Tibial nerve (tissue), 4 donors: Measurements from ENCODE around the gene WFDC1. TPM values are rescaled to one million over a fixed set of nuclear protein-coding genes. Genes with fewer than 3 reads are reported as not detected.
A peak's percentile ranks its signal among the peaks of the same experiment; 100 is the strongest.

Source experiments
- DNase-seq, 2 donors: peaks; one replicate each; pipeline ENCODE4 v3.0.0-alpha.2; 2019; ENCODE audit warnings: low spot score in 2 of 2
- H3K27ac ChIP-seq, 4 donors: fragments of 200-600 bp; sonication (generic) in 3 of 4; one replicate each; pipeline ENCODE4 v1.5.1; 2017 to 2019; ENCODE audit warnings: mild to moderate bottlenecking in 1 of 4
- H3K27me3 ChIP-seq, 2 donors: fragments of 200-600 bp; sonication (generic) in 1 of 2; one replicate each; pipeline versions ENCODE4 v1.5.1 to v1.6.0; 2017 to 2019
- H3K36me3 ChIP-seq, 3 donors: fragments of 200-600 bp; sonication (generic); one replicate each; pipeline ENCODE4 v1.5.1; 2018 to 2019
- H3K4me1 ChIP-seq, 4 donors: fragments of 200-600 bp; sonication (generic) in 3 of 4; one replicate each; pipeline ENCODE4 v1.5.1; 2017 to 2019
- H3K4me3 ChIP-seq, 4 donors: fragments of 200-600 bp; sonication (generic) in 3 of 4; one replicate each; pipeline ENCODE4 v1.5.1; 2017 to 2019; ENCODE audit warnings: mild to moderate bottlenecking in 1 of 4, moderate library complexity in 1 of 4
- H3K9me3 ChIP-seq, 4 donors: fragments of 200-600 bp; sonication (generic) in 3 of 4; one replicate each; pipeline ENCODE4 v1.5.1; 2017 to 2019
- CTCF ChIP-seq, 5 experiments: fragments of 200-600 bp in 3 of 5; fragments of 450-650 bp in 2 of 5; sonication (generic) in 3 of 5; IDR thresholded peaks; one replicate each; pipeline ENCODE4 v1.5.1; 2016 to 2019; ENCODE audit warnings: antibody characterized with exemption in 5 of 5, mild to moderate bottlenecking in 3 of 5, moderate library complexity in 2 of 5
- EP300 ChIP-seq, 2 donors: sonication (generic); formaldehyde crosslinking; IDR thresholded peaks; one replicate each; pipeline ENCODE4 v1.6.1; 2017; ENCODE audit warnings: antibody characterized with exemption in 2 of 2, mild to moderate bottlenecking in 1 of 2
- POLR2A ChIP-seq, 2 donors: fragments of 450-650 bp; IDR thresholded peaks; one replicate each; pipeline ENCODE4 v1.6.1; 2017; ENCODE audit warnings: antibody characterized with exemption in 2 of 2, mild to moderate bottlenecking in 2 of 2, moderate library complexity in 2 of 2
- WGBS, 2 donors: methylation state at CpG; one replicate each; pipeline ENCODE4 v1.1.5; 2018; 5-methylcytosine and 5-hydroxymethylcytosine counted together
- total RNA-seq, 4 donors: library from RNA; depleted of rRNA; stranded (reverse); fragments of >200 nt; gene quantifications; one replicate each; pipeline ENCODE4 v1.1.0, GENCODE V29; 2016

WFDC1 gene
- total RNA-seq, 4 donors from 2014 or later, result 3.5 to 4.6 (median 4.2) TPM

DNA sequence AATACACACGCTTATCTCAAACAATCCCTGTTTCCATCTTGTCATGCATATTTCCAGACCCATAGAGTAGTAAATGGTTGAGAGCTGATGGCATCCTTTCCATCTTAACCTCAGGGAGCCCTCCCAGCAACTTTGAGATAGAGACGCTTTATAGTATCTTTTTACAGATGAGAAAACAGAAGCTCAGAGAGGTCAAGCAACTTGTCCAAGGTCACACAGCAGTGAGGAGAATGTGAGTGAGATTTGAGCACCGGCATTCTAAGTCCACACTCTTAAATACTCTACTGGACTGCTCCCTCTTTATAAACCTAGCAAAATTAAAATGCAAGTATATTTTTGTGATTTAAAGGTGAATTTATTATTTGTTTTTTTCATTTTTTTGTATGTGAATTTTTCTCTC, 35.0 kb upstream of the WFDC1 start:
- DNase-seq, result no peak
- 95 to 98% methylated on average over 3 of the region's 3 CpGs for WGBS, 2 donors
- H3K4me1 ChIP-seq, result no peaks in the 10 kb centered on the region
- peaks cover 0 to 6% of the 10 kb centered on the region in 2 donors for H3K27me3 ChIP-seq
- no peak overlapping the region for H3K4me3 ChIP-seq
- no peak overlapping the region for H3K27ac ChIP-seq
- no peaks in the 10 kb centered on the region for H3K36me3 ChIP-seq
- peaks cover 0 to 8% (median 0%) of the 10 kb centered on the region in 4 donors for H3K9me3 ChIP-seq
- TF ChIP-seq EP300 (IDR thresholded peaks at IDR 0.05) (no peak), POLR2A (IDR thresholded peaks at IDR 0.05) (no peak), CTCF (IDR thresholded peaks at IDR 0.05) (no peak)

DNA sequence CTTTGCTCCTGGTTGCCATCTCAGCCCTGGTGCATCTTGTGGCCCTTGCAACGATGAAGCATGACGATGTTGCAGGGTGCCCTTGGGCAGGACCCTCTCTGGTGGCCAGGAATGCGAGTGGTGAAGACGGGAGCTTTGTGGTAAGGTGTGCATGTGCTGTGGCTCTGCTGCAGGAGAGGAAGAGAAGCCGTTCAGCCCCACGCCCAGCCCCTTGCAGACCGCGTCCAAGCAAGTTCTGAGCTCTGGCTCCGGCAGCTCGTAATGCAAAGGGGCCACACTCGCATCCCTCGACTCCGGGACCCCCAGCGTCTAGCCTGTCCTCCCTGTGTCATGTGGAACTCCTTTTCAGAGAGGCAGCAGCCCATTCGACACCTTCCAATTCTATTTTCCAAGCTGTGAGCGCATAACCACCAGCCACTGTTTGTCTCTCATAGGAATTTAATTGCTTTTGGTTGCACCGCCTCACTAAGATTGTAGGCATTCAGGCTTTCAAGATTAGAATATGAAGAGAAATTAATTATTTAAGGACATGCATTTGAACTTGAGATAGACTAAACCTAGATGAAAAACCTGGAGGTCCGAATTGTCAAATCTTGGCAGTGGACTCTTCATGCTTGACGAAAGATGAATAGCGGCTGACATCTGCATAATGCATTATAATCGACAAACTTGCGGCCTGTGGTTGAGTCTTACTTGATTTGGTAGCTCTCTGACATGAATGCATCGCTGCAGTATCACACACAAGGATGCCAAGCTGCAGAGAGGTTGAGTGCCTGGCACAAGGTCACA, 33.7 kb upstream of the WFDC1 start:
- WGBS, 2 donors, result 80 to 87% methylated on average over 23 of the region's 23 CpGs
- TF ChIP-seq CTCF (IDR thresholded peaks at IDR 0.05), result no peak
- TF ChIP-seq EP300 (IDR thresholded peaks at IDR 0.05), result no peak
- no peak for TF ChIP-seq POLR2A (IDR thresholded peaks at IDR 0.05)
- H3K4me3 ChIP-seq, result no peak overlapping the region
- H3K27ac ChIP-seq, result no peak overlapping the region
- peaks cover 0 to 6% of the 10 kb centered on the region in 2 donors for H3K27me3 ChIP-seq
- no peaks in the 10 kb centered on the region for H3K9me3 ChIP-seq
- H3K4me1 ChIP-seq, result no peaks in the 10 kb centered on the region
- no peak for DNase-seq
- H3K36me3 ChIP-seq, result no peaks in the 10 kb centered on the region

GRCh38 chr16:84262031-84262430, 32.6 kb upstream of the WFDC1 start:
- Histone ChIP-seq H3K27me3 (peaks cover 0 to 6% of the 10 kb centered on the region in 2 donors), H3K36me3 (no peaks in the 10 kb centered on the region), H3K4me3 (no peak overlapping the region), H3K9me3 (no peaks in the 10 kb centered on the region), H3K27ac (no peak overlapping the region), H3K4me1 (no peaks in the 10 kb centered on the region)
- no peak for TF ChIP-seq POLR2A (IDR thresholded peaks at IDR 0.05)
- no peak for TF ChIP-seq EP300 (IDR thresholded peaks at IDR 0.05)
- no peak for TF ChIP-seq CTCF (IDR thresholded peaks at IDR 0.05)
- WGBS, 2 donors, result 85 to 88% methylated on average over 4 of the region's 4 CpGs
- DNase-seq, result no peak

- peaks cover 0 to 6% of the 10 kb centered on the region in 2 donors for H3K27me3 ChIP-seq
- H3K4me1 ChIP-seq, result no peaks in the 10 kb centered on the region
- H3K27ac ChIP-seq, result no peak overlapping the region
- H3K36me3 ChIP-seq, result no peaks in the 10 kb centered on the region
- H3K9me3 ChIP-seq, result no peaks in the 10 kb centered on the region
- DNase-seq, result no peak
- H3K4me3 ChIP-seq, result no peak overlapping the region
- WGBS, 2 donors, result 96 to 100% methylated on average over 3 of the region's 3 CpGs
- TF ChIP-seq POLR2A (IDR thresholded peaks at IDR 0.05) (no peak), CTCF (IDR thresholded peaks at IDR 0.05) (no peak), EP300 (IDR thresholded peaks at IDR 0.05) (no peak)
Measured at GRCh38 chr16:84262939-84263338, 31.7 kb upstream of the WFDC1 start.

DNA sequence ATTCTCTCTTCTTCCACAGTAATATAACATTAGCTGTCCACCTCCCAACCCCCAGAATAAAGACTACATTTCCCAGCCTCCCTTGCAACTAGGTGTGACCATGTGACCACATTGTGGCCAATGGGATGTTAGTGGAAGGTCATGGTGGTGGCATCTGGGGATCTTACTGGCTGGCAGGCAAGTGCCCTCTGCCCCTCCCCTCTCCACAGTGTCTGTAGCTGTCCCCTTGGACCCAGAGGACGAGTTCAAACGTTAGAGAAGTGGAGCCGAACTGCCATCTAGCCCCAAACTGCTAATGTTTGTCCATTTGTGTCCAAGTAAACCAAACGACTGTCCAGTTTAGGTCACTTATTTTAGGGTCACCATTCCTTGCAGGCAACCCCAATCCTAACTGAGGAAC, 28.2 kb upstream of the WFDC1 start:
- no peak overlapping the region for H3K4me3 ChIP-seq
- no peak overlapping the region for H3K27ac ChIP-seq
- no peaks in the 10 kb centered on the region for H3K9me3 ChIP-seq
- TF ChIP-seq POLR2A (IDR thresholded peaks at IDR 0.05), result no peak
- TF ChIP-seq EP300 (IDR thresholded peaks at IDR 0.05), result no peak
- TF ChIP-seq CTCF (IDR thresholded peaks at IDR 0.05), result no peak
- no peaks in the 10 kb centered on the region for H3K4me1 ChIP-seq
- H3K27me3 ChIP-seq, result peaks cover 0 to 6% of the 10 kb centered on the region in 2 donors
- 37 to 38% methylated on average over 4 of the region's 4 CpGs for WGBS, 2 donors
- H3K36me3 ChIP-seq, result no peaks in the 10 kb centered on the region
- peak in 1 of 2 donors; percentile 42 for DNase-seq
